ENCODE results near the gene WNK2. TPM values are rescaled to one million over a fixed set of nuclear protein-coding genes. Genes with fewer than 3 reads are reported as not detected.

Gene WNK2
- total RNA-seq, 1 experiment from 2014 or later, result 69.4 TPM

GRCh38 chr9:93222890-93223259, 38.9 kb downstream of the WNK2 start:
- Histone ChIP-seq H3K9me3 (ENCODE audit: control insufficient read depth, low read depth, low read length) (no peaks in the 10 kb centered on the region), H2BK20ac (ENCODE audit: low read depth, low read length, poor library complexity, severe bottlenecking) (no peak overlapping the region), H3K14ac (ENCODE audit: insufficient read depth, low read length) (no peak overlapping the region; the same call in 1 of the 2 replicates), H2BK5ac (ENCODE audit: insufficient read length, low read length) (no peak overlapping the region), H3K27ac (ENCODE audit: insufficient read length, low read depth, low read length) (no peak overlapping the region), H3K79me1 (ENCODE audit: insufficient read depth, low read depth, low read length, poor library complexity, severe bottlenecking) (no peaks in the 10 kb centered on the region), H4K5ac (ENCODE audit: insufficient read length, low read depth, low read length) (no peak overlapping the region), H3T11ph (ENCODE audit: low read length) (no peak overlapping the region), H2AK5ac (ENCODE audit: insufficient read length, low read length) (no peak overlapping the region), H3K56ac (ENCODE audit: insufficient read length, low read depth, low read length) (no peak overlapping the region), H4K91ac (ENCODE audit: insufficient read length, low read depth, low read length) (no peak overlapping the region), H3K23ac (ENCODE audit: insufficient read length, low read depth, low read length) (no peak overlapping the region), H3K4me1 (ENCODE audit: insufficient read depth, low read length) (peaks cover 3% of the 10 kb centered on the region; the same call in 1 of the 2 replicates), H3K4me2 (ENCODE audit: insufficient read depth, insufficient read length, low read length) (no peak overlapping the region), H3K9ac (ENCODE audit: extremely low read depth, insufficient read length, low read length) (no peak overlapping the region), H3K23me2 (ENCODE audit: insufficient read length, low read depth, low read length, poor library complexity, severe bottlenecking) (no peaks in the 10 kb centered on the region), H4K20me1 (ENCODE audit: control insufficient read depth, insufficient read depth, insufficient read length) (no peaks in the 10 kb centered on the region), H3K27me3 (ENCODE audit: insufficient read depth, low read length) (no peaks in the 10 kb centered on the region), H3K4ac (ENCODE audit: low read depth, low read length) (no peak overlapping the region), H2AFZ (ENCODE audit: low read length) (no peak overlapping the region), H2BK15ac (ENCODE audit: low read depth, low read length) (no peak overlapping the region), H2BK12ac (ENCODE audit: insufficient read length, low read depth, low read length) (no peak overlapping the region), H3K79me2 (ENCODE audit: insufficient read depth, low read length) (no peaks in the 10 kb centered on the region), H3K18ac (ENCODE audit: insufficient read length, low read depth, low read length) (no peak overlapping the region), H4K8ac (replicated peaks; ENCODE audit: insufficient read length, low read depth, low read length) (no peak overlapping the region), H2BK120ac (ENCODE audit: low read depth, low read length, poor library complexity, severe bottlenecking) (no peak overlapping the region)
- WGBS (ENCODE audit: extremely low coverage, insufficient read length, low lambda C conversion rate), result no CpG with 5 or more reads among the region's 7 CpGs
- no peak for DNase-seq
- Mint-ChIP-seq H3K9me3 (no peaks in the 10 kb centered on the region), H3K27ac (peak overlapping the region in 2 of 3 experiments; percentile 35 to 45; a peak in 3 of 7 replicates), H3K36me3 (ENCODE audit: insufficient read depth in 1 of 3, low read depth in 3 of 3) (peaks cover 0 to 2% (median 0%) of the 10 kb centered on the region in 3 experiments; a peak in 1 of 7 replicates), H3K4me1 (peaks cover 17 to 21% of the 10 kb centered on the region in 2 experiments), H3K4me3 (no peak overlapping the region), H3K27me3 (ENCODE audit: low read depth) (no peaks in the 10 kb centered on the region)
- TF ChIP-seq, protein P1, sequence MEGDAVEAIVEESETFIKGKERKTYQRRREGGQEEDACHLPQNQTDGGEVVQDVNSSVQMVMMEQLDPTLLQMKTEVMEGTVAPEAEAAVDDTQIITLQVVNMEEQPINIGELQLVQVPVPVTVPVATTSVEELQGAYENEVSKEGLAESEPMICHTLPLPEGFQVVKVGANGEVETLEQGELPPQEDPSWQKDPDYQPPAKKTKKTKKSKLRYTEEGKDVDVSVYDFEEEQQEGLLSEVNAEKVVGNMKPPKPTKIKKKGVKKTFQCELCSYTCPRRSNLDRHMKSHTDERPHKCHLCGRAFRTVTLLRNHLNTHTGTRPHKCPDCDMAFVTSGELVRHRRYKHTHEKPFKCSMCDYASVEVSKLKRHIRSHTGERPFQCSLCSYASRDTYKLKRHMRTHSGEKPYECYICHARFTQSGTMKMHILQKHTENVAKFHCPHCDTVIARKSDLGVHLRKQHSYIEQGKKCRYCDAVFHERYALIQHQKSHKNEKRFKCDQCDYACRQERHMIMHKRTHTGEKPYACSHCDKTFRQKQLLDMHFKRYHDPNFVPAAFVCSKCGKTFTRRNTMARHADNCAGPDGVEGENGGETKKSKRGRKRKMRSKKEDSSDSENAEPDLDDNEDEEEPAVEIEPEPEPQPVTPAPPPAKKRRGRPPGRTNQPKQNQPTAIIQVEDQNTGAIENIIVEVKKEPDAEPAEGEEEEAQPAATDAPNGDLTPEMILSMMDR (conservative IDR thresholded peaks at IDR 0.05), result no peak

Measured in H9 (cell line).